A673 (cell line): ENCODE results near the gene NHS.

Source experiments
- CTCF ChIP-seq: fragments of 300-800, 200-600 bp; sonication (generic); conservative IDR thresholded peaks from 2 replicates; pipeline ENCODE4 v1.5.1; 2017; ENCODE audit warnings: low read depth, mild to moderate bottlenecking, antibody characterized with exemption, low read length, moderate library complexity, mixed read lengths
- EZH2 ChIP-seq: fragments of 200-600 bp; sonication (generic); IDR thresholded peaks from 2 replicates; pipeline ENCODE4 v1.6.1; 2017; ENCODE audit warnings: borderline replicate concordance, low read depth, mild to moderate bottlenecking, mixed read lengths, antibody characterized with exemption, low read length; ENCODE audit not compliant: poor library complexity, severe bottlenecking

- TF ChIP-seq CTCF (no peak), EZH2 (no peak)
Observed at GRCh38 chrX:17750436-17750835, 375.4 kb downstream of the NHS start.
